Gastroesophageal sphincter (tissue), 3 donors: ENCODE data around the gene SYNE1.
"Not testable (repeated sequence)": the region's sequence is repeated elsewhere in the genome, so short reads cannot be mapped to it uniquely, and the experiment has no call there.

ENCODE experiments used
- CTCF ChIP-seq, 4 experiments: fragments of 200-600 bp in 2 of 4; fragments of 450-650 bp in 2 of 4; sonication (generic) in 1 of 4; IDR thresholded peaks; one replicate each; pipeline ENCODE4 v1.5.1; 2017 to 2019; ENCODE audit warnings: antibody characterized with exemption in 4 of 4, mild to moderate bottlenecking in 2 of 4, moderate library complexity in 2 of 4
- POLR2A ChIP-seq, 2 donors: fragments of 450-650 bp; IDR thresholded peaks; one replicate each; pipeline ENCODE4 v1.6.1; 2017; ENCODE audit warnings: antibody characterized with exemption in 2 of 2, mild to moderate bottlenecking in 2 of 2, moderate library complexity in 1 of 2
- POLR2AphosphoS5 ChIP-seq: sonication (generic); formaldehyde crosslinking; IDR thresholded peaks from one replicate; pipeline ENCODE4 v1.6.1; 2017; ENCODE audit warnings: antibody characterized with exemption

GRCh38 chr6:152491501-152491900, 145.7 kb downstream of the SYNE1 start:
- not testable (repeated sequence) for TF ChIP-seq CTCF (IDR thresholded peaks at IDR 0.05); POLR2AphosphoS5; POLR2A (IDR thresholded peaks at IDR 0.05)
